ENCODE data around the gene SPEN.

GRCh38 chr1:15954316-15954715, 106.8 kb downstream of the SPEN start:
- TF ChIP-seq CTCF (IDR thresholded peaks at IDR 0.05) (no peak), POLR2A (IDR thresholded peaks at IDR 0.05) (no peak)
